NOMO-1 treated with DMSO at 0.1 percent for 48 hours (cell line): Measurements from ENCODE around the gene DRC7.
A peak's percentile ranks its signal among the peaks of the same experiment; 100 is the strongest.
"Not testable (repeated sequence)": the region's sequence is repeated elsewhere in the genome, so short reads cannot be mapped to it uniquely, and the experiment has no call there.

ENCODE experiments used
- DNase-seq: peaks from one replicate; lab custom pipeline; 2025; ENCODE audit not compliant: unreplicated experiment; lab: John Stamatoyannopoulos, UW

DRC7 gene

GRCh38 chr16:57732714-57733113, 38.1 kb downstream of the DRC7 start:
- no peak for DNase-seq

DNA sequence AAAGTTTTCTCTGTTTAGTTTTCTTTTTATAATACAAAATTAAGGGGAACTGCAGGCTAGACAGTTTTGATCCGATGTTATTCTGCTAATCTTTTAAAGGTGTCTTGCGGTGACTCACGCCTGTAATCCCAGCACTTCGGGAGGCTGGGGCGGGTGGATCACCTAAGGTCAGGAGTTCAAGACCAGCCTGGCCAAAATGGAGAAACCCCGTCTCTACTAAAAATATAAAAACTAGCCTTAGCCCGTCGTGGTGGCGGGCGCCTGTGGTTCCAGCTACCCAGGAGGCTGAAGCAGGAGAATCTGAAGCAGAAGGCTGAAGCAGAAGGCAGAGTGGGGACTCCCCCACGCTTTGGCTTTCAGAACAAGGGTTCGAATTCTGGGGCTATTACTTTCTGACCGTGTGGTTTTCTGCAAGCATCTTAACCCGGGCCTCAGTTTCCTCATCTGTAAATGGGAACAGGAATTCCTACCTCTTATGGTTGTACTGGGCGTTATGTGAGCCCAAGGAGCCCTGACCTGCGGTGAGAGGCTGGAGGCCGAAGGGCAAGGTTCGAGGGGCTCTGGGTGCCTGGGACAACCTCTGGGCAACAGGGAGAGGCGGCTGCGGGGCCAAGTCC, 39.8 kb downstream of the DRC7 start:
- DNase-seq, result peak; percentile 3

DNA sequence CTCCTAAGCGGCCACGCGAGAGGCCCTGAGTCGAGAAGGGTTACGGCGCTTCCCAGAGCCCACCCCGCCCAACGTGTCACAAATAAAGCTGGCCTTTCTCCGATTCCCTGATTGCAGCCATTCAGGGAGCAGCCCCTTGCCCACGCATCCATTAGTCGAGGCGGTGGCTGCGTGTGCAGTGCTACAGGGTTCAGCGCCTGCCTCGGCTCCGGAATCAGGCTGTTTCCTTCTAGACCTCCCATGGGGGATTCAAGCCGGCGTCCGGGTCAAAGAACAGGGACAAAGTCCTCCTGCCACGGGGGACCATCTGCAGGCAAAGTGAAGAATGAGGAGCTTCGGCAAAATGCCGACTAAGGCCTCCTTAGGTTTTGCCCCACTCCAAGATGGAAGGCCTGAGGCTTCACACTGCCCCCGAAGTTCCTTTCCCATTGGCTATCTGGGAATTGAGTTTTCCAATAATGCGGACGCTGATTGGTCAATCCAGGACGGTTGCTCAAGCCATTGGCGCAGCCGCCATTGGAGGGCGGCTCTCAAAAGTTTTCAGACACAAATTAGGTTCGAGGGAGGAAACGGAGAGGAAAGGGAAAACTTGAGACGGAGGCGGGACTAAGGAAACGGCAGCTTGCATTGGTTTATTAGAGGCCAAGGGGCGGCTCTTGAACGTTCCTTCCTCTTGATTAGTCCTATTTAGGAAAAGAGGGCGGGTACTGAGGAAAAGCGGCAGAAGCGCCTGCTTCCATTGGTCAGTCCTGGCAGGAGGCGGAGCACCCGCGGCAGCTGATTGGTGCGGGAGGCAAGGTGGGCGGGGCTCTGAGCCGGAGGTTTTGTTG, 40.5 kb downstream of the DRC7 start:
- peak; percentile 100 for DNase-seq

DNA sequence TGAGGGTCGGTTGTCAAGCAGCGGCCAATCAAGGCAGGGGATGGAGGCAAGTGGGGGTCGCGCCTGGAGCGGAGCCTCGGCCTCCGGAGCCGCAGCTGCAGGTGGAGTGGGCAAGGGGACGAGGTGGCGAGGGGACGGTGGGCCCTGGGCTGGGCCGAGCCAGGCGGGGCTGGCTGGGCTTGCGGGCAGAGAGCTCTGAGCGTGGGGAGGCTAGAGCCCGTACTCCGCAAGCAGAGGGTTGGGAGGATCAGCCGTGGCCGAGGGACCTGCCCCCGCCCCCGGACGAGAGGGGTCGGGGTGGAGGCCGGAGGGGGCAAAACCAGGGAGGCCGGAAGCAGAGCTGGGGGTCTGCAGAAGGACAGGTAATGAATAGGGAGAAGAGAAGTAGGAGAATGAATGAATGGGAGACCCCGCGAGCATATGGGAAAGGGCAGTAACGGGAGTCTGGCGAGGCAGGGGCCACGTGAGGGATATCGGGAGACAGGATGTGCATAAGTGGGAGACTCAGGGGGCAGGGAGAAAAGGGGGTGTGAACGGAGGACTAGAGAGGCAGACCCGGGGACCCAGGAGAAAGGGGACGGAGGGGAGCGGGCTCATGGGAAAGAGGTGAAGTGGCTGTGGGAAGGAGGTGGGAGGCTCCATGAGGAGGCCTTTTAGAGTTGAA, 41.3 kb downstream of the DRC7 start, which contains the start of gene KATNB1:
TSS of gene KATNB1 (plus strand) at position 16 of the 664 bp plus-strand sequence. CDS start 1,474 bp downstream, outside the sequence.
- DNase-seq, result no peak

- peak; percentile 34 for DNase-seq
Measured at GRCh38 chr16:57736419-57737351, 42.1 kb downstream of the DRC7 start.

- no peak for DNase-seq
Measured at GRCh38 chr16:57738844-57739243, 44.2 kb downstream of the DRC7 start.

DNA sequence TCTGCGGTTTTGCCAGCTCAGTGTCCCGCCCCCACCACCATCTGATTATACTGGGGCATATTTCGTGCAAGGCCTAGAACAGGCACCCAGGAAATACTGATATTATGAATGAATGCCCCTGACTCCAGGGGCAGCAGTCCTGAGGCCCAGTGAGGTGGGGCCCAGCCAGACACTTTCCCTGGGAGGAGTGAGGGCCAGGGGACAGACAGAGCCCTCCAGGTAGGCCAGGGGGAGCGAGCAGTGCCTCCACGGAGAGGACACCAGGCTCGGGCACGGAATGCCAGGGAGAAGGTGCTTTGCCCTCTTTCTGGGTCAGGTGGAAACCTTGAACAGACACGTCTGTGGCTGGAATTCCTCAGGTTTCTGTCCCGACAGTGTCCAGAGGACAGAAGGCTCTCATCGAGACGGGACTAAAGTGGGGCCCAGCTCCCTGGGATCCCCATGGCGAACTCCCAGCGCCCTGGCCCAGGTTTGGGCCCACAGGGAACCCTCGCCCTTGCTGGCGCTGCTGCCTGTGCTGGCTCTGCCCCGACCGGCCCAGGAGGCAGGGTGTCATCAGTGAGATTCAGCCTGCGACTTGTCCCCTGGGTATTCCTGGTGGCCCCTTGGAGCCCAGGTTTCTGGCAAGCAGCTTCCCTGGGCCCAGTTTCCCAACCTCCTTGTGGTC, 45.3 kb downstream of the DRC7 start:
- DNase-seq, result no peak

- no peak for DNase-seq
Measured at GRCh38 chr16:57740423-57741071, 45.9 kb downstream of the DRC7 start.

DNA sequence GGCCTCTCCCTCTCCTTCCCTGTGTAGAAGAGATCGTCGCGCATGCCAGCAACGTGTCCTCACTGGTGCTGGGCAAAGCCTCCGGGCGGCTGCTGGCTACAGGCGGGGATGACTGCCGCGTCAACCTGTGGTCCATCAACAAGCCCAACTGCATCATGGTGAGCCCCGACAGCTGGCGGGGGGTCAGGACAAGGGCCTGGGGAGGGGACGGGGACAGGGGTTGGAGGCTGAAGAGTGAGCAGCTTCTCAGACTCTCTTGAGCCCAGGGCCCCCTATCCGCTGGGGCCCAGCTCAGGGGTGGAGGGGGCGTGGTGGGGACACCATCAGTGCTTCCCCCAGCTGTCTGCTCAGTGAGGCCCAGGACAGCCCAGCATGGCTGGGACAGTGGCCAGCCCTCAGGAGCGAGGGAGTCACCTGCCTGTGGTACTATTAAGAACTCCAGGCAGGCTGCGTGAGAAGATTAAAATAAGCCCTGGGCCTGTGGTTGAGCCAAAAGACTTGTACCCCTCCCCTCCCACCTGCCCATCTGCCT, 47.1 kb downstream of the DRC7 start:
- DNase-seq, result no peak

- DNase-seq, result no peak
Measured at GRCh38 chr16:57742543-57742942, 47.9 kb downstream of the DRC7 start.

GRCh38 chr16:57743458-57743857, 48.9 kb downstream of the DRC7 start:
- DNase-seq, result no peak

- no peak for DNase-seq
Measured at GRCh38 chr16:57743886-57744641, 49.5 kb downstream of the DRC7 start.

- DNase-seq, result no peak
Measured at GRCh38 chr16:57744642-57744903, 50.0 kb downstream of the DRC7 start.

- DNase-seq, result no peak
Measured at GRCh38 chr16:57745768-57746167, 51.2 kb downstream of the DRC7 start.

- not testable (repeated sequence) for DNase-seq
Measured at GRCh38 chr16:57746316-57746715, 51.7 kb downstream of the DRC7 start.

DNA sequence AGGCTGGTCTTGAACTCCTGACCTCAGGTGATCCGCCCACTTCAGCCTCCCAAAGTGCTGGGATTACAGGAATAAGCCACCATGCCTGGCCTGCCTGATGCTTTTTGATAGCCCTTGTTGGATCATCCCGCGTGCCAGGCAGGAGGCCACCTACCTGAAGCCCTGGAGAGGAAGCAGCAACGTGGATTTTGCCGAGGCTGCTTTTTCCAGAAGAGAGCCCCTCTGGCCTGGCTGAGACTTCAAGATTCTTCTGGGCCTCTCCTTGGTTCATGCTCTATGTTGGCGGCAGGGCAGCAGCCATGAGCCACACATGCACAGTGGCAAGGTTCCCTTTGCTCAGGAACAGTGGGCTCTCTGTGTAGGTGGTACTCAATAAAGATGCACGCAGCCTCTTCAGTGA, 52.5 kb downstream of the DRC7 start:
- DNase-seq, result no peak

DNA sequence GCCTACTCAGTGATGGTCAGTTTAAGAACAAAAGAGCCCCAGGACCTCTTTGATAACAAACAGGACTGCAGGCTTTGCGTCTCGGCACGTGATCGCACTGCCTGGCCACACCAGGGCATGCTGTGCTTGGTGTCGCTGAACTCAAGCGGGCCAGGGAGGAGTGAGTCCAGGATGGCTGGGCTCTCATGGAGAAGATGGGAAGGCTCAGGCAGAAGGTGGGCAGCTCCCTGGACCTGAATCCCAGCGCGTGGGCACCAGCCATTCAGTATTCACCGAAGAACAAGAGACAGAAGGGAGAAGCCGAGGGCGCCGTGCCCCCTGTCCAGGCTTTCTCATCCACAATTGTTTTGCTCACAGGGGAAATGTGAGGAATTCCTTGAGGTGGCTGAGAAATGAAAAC, 52.9 kb downstream of the DRC7 start:
- no peak for DNase-seq

DNA sequence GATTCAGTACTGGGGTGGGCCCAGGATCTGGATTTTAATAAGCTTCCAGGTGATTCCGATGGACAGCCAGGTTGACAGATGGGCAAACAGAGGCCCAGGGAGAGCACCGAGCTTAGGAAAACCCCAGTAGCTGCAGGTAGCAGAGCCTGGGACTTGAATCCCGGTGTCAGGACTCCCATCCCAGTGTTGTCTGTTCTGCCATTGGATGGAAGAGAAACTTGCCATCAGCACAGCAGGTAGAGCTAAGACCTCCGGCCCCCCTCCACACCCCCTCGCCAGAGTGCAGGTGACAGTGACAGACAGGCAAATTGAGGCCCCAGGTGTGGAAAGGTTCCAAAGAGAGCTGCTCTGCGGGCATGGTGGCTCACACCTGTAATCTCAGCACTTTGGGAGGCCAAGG, 53.4 kb downstream of the DRC7 start:
- no peak for DNase-seq

DNA sequence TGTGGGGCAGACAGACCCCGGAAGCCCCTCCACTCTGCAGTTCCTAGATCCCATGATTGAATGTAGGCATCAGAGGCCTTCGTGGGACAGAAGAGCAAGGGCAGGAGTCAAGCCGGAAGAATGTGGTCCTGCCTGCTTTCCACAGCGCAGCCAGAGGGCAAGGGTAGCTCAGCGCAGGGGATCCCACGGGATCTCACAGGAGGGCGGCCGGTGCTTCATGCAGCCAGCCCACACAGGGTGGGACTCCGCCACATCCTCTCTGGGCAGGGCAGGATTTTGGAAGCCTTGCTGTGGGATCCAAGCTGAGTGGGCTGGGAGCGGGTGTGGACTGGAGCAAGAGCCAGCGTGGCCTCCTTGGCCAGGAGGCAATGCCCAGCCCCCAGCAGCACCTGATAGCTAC, 54.0 kb downstream of the DRC7 start:
- no peak for DNase-seq
